Fibroblast of peridontal ligament (primary cell): Measurements from ENCODE around the gene CCDC92.
"Not testable (repeated sequence)": the region's sequence is repeated elsewhere in the genome, so short reads cannot be mapped to it uniquely, and the experiment has no call there.

Experiments used
- DNase-seq: peaks from one replicate; pipeline ENCODE4 v3.0.0-alpha.2; 2010; ENCODE audit errors: extremely low read depth

The CCDC92 gene

DNA sequence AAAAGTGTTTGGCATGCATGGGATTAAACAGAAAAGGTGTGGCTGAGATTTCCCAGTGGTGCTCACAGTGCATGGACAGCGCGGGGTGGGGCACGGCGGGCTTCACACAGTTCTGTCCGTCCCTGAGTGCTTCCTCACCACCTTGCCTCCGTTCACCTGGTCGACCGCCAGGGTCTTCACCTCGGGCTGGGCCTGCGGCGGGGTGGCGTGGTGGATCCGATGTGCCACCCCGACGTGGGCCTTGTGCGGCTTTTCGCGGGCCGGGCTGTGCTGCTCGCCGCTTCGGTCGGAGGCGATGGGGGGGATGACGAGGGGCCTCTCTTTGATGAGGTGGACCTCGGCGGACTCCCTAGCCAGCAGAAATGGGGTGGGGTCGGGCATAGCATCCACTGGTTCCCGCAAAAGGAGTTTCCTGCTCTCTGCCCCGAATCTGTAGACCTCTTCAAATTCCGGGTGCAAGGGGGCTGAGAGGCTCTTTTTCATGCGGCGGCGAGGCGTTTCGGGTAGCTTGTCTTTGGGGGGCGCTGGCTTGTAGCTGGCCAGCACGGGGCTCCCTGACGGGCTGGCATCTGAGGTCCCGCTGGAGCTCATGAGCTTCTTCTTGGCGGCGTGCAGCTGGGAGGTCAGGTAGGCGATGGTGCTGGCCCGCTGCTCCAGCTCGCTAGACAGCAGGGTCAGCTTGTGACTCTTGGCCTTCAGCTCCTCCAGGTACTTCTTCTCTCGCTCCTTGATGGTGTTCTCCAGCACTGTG, 35.5 kb downstream of the CCDC92 start:
- no peak for DNase-seq

DNA sequence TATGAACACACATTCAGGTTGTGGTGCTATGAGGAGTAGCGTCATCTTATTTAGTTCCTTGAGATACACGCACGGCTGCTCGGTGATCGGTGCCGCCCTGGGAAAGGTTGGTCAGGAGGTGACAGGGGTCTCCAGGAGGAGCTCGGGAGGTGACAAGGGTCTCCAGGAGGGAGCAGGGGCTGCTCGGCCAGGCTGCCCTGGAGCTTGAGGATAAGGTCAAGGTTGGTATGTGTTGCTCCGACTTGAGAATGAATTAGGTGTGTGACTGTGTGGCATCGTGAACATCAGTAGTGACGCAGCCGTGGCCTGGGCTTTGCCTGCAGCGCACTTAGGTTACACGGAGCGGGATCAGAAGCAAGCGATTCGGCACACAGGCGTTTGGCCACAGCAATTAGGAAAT, 36.2 kb downstream of the CCDC92 start:
- no peak for DNase-seq

DNA sequence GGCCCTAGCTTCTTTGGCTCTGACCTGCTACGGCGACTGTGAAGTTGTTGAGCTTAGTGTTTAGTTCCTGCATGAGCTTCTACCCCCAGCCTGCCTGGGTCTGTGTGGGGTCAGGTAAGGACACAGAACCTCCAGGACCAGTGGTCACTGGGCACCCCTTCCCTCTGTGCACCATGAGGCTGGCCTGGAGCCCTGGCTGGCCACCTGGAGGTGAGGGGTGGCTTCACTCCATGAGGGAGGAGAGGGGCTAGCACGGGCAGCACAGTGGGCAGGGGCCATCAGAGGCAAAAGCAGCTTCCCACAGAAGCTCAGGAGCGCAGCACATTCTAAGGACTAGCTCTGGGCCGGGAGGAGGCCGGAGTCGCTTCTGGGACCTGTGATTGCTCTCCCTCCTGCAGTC, 36.7 kb downstream of the CCDC92 start:
- no peak for DNase-seq

DNA sequence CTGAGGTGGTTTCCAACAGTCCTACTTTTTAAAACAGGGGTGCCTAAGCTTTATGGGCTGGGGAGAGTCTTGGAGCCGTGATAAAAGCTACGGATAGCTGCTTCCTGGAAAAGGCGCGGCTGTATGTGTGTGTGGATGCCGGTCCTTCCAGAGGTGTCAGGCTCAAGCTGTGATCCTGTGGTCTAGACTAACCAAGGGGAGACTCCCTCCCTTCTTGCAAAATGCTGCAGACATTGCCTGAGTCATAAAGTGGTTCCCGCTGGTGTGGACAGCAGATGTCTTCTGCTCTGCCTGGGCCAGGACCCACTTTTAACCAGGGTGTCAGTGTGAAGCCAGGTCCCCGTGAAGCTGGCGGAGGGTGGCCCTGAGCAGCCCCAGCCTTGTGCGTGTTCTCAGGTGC, 37.8 kb downstream of the CCDC92 start:
- peak; percentile 16 for DNase-seq

DNA sequence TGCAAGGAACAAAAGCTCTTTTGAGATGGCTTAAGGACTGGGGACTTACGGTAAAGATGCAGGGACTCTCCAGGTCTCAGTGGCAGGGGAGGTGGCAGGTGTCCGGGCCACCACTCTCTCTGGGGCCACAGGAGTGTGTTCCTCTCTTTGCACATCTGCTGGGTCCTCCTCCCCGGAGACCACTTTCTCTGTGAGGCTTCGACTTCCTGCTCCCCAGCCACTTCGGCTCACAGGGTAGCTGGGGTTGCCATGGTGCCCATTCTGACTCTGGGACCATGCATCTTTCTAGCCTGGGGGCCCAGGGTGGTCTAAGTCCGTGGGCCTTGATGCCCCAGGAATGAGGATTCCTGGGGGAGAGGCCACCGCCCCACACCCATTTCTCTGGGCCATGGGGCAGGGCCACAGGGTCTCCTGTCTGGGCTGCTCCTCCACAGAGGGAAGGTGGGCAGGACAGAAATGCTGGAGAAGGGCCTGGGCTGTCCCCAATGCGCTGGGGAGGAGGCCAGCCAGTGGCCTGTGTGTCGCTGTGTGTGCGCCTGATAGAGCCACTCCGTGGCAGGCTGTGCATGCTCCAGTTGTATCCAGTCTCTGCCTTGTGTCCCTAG, 38.5 kb downstream of the CCDC92 start:
- no peak for DNase-seq

DNA sequence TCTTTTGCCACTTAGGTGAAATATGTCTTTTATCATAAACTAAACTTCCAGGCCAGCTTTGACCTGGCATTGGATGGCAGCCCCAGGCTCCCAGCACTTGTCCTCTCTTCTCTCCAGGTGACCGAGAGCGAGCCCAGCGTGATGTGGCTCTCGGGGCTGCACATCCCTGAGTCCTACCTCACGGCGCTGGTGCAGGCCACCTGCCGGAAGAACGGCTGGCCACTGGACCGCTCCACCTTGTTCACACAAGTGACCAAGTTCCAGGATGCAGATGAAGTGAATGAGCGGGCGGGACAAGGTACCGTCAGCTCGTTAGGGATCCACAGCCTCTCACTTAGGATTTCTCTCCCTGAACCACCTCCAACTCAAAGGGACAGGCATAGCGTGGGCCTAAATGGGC, 39.4 kb downstream of the CCDC92 start:
- no peak for DNase-seq

DNA sequence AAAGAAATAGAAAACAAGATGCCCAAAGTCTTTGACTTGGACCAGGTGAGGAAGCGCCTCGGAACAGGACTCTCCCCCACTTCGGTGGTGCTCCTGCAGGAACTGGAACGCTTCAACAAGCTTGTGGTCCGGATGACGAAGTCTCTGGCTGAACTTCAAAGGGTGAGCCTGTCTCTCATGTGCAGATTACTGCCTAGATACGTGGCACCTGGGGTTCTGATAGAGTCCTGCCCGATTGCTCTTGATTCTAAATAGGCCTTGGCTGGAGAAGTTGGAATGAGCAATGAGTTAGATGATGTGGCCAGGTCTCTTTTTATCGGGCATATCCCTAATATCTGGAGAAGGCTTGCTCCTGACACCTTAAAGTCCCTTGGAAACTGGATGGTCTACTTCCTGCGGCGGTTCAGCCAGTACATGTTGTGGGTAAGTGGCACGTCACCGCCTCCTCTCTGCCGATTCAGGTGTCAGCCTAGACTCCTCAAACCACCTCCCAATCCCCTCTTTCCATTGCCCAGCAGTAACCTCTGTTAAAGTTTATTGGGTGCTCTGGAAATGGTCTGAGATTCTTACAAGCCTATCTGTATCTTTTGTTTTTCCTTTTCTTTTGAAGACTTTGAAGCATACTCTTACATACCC, 40.8 kb downstream of the CCDC92 start:
- no peak for DNase-seq

DNA sequence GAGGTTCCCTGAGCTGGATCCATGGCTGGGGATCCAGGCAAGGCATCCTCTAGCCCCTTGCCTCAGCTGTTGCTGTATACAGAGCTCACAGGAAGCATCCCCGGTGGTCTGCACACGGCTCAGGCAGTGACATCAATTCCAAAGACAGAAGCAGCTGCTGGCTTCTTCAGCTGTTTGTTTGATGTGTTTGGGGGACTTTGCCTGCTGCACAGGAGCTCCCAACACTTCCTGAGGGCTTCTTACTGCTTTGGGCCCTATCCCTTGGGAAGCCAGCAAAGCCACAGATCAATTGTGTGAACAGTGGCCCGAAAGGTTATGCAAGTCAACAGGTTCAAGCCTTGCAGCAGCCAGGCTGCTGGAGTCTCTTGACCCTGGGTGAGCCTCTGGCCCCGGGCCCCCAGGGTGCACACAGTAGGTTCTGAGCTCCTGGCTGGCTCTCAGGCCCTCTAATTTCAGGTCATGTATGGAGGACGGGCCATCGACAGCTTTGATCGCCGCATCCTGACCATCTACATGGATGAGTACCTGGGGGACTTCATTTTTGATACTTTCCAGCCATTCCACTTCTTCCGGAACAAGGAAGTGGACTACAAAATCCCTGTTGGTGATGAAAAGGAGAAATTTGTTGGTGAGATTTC, 42.6 kb downstream of the CCDC92 start:
- no peak for DNase-seq

DNA sequence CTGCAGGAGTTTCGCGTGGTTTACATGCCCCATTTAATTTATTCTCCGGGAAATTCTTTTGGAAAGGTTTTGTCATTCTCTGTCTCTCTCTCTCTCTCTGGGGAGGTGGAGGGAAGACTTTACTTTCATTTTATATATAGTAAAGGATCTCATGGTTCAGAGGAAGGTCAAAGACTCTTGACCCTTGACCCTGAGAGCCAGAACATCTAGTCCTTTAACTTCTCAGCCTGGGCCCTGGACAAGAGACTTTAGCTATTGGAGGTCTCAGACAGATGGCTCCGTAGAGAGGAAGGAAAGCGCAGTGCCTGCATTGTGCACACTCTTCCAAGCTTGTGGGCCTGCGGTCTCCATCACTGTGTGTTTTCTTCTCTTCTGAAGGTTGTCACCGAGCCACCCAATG, 43.7 kb downstream of the CCDC92 start:
- no peak for DNase-seq

DNA sequence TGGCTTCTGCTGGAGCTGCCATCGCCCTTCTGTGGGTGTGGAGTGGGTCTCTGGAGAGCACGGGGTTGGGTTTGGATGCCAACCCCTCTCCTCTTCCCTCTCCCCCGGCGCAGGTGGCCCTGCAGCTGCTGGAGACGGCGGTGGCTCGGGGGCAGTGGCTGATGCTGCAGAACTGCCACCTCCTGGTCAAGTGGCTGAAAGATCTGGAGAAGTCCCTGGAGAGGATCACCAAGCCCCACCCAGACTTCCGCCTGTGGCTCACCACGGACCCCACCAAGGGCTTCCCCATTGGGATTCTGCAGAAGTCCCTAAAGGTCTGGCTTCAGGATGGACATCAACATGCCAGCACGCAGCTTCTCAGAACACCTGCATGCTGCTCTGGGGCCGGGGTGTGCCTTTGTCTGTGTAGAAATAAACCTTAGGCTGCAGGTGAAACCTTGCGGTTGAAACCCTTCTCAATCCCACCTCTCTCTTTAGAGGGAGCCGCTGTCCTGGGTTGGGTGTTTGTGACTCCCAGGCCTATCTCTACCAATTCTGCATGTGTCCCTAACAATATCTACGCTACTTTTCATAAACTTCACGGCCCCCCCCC, 44.3 kb downstream of the CCDC92 start:
- DNase-seq: no peak

DNA sequence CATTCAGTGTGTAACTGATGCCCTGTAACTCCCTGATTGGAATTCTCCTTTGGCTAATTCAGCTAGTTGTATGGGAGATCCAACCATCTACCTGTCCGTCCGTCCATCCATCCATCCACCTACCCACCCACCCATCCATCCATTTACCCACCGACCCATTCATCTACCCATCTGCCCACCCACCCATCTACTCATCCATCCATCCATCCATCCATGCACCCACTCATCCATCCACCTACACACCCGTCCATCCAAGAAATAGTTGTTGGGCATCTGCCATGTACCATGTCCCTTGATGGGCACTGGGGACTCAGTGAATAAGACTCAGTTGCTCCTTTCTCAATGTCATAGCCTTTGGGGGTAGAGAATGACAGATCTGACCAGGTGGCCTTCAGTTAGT, 48.1 kb downstream of the CCDC92 start:
- DNase-seq: no peak

DNA sequence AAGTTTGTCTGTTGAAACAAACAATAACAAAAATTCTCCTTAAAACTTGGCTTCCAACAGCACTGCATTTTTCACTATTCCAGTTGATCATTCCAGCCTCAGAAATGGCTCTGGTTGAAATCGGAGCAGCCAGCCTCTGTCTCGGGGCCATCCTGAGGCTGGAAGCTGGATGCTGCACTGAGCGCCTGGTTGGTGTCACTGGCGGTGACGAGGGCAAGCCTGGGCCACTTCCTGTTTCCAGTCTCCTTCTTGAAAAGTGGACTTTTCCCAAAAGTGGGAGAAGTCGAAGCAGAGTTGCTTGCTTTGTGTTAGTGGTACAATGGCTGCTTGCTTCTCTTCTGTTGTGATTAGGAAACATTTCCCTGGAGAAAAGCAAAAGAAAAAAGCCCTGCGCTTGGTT, 48.7 kb downstream of the CCDC92 start:
- DNase-seq: no peak

DNA sequence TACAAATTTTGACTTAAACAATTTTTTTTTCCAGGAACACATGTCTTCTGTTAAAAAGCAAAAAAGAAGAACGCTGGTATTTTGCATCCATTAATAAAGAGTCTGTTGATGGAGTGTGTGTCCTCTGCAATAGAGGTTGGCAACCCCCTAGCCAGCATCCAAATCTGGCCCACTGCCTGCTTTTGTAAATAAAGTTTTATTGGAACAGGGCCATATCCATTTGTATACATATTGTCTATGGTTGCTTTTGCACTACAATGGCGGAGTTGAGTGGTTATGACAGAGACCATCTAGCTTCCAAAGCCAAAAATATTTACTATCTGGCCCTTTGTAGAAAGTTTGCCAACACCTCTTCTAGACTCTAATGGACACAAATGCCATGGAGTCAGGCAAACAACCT, 49.6 kb downstream of the CCDC92 start:
- DNase-seq: no peak

DNA sequence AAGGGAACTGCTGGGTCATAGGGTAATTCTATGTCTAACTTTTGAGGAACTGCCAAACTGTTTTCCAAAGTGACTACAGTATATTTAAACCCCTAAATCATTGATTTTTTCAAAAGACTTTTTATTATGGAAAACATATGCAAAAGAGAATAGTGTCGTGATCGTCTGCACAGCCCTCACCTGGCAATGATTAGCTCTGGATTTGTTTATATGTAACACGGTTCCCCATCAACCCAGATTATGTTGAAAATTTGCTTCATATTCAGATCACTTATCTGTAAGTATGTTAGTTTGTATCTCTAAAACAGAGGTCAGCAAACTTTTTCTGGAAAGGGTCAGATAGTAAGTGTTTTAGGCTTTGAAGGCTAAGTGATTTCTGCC, 52.7 kb downstream of the CCDC92 start:
- DNase-seq: peak; percentile 36

DNA sequence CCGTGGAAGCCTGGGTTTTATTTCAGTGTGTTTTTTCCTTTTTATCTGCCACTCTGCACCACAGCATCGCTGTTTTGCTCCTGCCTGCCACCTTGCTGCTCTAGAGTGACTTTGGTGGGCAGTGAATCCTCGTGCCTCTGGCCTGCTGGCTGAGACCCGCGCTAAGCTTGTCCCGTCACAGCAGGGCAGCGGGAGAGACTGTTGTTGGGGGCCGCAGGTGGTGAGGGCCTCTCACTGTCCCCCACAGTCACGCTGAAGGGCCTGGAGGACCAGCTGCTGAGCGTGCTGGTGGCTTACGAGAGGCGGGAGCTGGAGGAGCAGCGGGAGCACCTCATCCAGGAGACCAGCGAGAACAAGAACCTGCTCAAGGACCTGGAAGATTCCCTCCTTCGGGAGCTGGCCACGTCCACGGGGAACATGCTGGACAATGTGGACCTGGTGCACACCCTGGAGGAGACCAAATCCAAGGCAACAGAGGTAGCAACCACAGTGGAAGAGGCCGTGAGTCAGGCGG, 55.2 kb downstream of the CCDC92 start:
- no peak for DNase-seq

DNA sequence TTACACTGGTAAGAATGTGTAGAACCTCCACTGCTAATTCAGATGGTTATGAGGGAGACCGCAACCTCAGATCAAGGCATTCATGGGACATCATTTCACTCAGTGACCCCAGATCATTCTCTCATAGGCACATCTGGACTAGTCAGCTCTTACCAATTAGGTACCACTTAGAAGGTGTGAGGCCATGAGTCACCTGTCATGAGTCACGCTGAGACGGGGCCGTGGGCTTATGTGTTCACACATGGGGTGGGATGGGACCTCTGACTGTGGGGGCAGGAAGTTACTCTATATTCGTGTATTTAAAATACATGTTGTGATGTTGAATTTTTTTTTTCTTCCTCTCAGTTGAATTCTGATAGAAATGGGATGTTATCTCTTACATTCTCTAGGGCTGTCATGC, 55.9 kb downstream of the CCDC92 start:
- no peak for DNase-seq

DNA sequence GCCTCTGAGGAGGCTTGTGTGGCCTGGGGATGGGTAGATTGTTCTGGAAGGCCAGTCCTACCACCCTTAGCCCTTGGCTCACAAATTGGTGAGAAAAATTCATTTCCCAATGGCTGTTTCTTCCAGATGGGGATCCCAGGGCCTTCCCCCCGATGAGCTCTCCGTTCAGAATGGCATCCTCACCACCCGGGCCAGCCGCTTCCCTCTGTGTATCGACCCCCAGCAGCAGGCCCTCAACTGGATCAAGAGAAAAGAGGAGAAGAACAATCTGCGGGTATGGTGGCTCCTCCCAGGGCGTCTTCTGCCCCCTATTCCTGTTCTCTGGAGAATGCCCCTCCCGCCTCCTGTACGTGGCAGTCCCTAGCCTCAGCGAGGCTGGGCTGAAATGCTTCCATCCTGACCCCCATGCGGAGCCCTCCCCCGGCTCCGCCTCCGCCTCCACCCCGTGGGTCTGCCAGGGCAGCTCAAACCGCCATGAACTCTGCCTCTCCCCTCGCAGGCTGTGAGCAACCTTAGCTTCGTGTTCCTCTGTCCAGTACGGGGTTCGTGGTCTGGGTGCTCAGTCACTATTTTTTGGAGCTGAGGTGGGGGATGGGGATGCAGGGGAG, 57.8 kb downstream of the CCDC92 start:
- DNase-seq: no peak

DNA sequence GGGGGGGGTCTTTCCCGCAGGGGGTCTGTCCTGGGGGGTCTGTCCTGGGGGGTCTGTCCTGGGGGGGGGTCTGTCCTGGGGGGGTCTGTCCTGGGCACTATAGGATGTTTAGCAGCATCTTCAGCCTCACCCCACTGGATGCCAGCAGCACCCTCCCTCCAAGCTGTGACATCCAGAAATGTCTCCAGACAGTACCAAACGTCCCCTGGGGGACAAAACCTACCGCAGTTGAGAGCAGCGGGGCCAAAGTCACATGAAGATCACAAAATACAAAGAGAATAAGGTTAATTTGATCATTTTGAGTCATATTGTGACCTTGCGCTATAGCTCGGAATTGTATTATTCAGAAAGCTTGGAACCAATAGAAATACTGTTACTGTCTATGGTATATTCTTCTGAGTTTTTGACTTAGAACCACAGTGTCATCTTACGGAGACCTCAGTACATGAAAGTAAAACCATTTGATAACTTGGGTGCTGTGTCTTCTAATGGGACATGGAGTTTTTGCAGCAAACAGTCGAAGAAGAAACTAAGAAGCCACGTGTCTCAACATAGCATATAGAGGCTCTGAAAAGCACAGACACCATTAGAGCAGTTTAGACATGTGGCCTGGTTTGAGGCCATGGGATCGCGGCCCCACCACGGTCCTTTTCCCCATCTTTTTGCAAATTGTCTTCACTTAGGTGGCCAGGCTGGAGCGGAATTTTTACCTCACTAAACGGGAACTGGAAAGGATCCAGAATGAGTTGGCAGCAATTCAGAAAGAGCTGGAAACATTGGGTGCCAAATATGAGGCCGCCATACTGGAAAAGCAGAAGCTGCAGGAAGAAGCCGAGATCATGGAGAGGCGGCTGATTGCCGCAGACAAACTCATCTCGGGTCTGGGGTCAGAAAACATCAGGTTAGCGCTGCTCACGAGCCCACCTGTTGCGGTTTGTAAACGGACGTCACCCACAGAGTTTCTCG, 59.9 kb downstream of the CCDC92 start:
- DNase-seq: no peak

DNA sequence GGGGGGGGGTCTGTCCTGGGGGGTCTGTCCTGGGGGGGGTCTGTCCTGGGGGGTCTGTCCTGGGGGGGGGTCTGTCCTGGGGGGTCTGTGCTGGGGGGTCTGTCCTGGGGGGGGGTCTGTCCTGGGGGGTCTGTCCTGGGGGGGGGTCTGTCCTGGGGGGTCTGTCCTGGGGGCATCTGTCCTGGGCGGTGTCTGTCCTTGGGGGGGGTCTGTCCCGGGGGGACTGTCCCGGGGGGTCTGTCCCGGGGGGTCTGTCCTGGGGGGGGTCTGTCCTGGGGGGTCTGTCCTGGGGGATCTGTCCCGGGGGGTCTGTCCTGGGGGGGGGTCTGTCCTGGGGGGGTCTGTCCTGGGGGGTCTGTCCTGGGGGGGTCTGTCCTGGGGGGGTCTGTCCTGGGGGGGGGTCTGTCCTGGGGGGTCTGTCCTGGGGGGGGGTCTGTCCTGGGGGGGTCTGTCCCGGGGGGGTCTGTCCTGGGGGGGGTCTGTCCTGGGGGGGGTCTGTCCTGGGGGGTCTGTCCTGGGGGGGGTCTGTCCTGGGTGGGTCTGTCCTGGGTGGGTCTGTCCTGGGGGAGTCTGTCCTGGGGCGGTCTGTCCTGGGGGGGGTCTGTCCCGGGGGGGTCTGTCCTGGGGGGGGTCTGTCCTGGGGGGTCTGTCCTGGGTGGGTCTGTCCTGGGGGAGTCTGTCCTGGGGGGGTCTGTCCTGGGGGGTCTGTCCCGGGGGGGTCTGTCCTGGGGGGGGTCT, 60.8 kb downstream of the CCDC92 start:
- DNase-seq: not testable (repeated sequence)

DNA sequence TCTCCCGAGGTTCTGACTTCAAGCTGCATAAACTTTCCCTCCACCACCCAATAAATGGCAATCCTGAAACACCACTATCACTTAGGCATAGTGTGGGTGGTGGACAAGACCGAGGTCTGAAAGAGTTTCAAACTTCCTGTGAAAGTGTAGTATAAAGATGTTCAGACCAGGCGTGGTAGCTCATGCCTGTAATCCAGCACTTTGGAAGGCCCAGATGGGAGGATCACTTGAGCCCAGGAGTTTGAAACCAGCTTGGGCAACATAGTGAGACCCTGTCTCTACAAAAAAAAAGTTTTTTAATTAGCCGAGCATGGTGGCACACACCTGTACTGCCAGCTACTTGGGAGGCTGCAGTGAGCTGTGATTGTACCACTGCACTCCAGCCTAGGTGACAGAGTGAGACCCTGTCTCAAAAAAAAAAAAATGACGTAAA, 61.9 kb downstream of the CCDC92 start:
- DNase-seq: no peak
